HS-5 (cell line): ENCODE results near the gene SH3BP4.
"Not testable (repeated sequence)": the region's sequence is repeated elsewhere in the genome, so short reads cannot be mapped to it uniquely, and the experiment has no call there.

Experiments
- DNase-seq: peaks from one replicate; pipeline ENCODE4 v3.0.0-alpha.2; 2012; ENCODE audit warnings: low read depth

SH3BP4 gene

GRCh38 chr2:235057616-235058015 lies 105.8 kb downstream of the SH3BP4 start:
- DNase-seq: not testable (repeated sequence)

GRCh38 chr2:235059161-235059560 lies 107.3 kb downstream of the SH3BP4 start:
- DNase-seq: no peak

DNA sequence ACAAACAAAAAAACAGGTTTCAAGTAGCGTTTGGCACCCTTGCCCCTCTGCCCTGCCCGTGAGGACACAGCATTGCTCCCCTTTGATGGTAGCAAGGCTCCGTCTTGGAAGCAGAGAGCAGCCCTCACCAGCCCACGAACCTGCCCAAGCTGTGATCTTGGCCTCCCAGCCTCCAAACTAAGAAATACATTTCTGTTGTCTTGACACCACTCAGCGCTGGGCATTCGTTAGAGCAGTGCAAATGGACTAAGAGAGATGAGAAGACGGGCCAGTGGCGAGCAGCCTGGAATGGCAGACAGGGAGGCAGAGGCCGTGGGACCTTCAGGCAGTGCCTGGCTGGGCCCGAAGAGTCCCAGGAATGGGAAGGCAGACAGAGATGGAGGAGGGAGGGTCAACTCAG lies 109.8 kb downstream of the SH3BP4 start:
- no peak for DNase-seq

GRCh38 chr2:235063471-235063961 lies 111.7 kb downstream of the SH3BP4 start:
- no peak for DNase-seq

DNA sequence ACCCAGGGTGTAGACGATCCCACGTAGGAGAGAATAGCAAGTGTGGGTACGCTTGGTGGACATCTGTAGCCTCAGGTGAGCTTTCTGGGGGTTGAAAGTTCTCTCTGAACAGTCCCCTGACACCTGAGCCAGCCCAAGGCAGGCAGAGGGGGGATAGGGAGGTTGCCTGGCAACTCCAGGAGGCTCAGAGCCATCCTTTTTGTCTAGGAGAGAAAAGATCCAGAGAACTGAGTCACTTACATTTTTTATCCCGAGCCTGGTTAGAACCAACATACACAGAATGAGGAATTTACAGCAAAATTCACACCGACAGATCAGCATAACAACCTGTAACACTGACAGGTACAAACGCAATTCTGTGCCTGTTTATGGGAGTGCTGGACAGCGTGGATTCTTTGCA lies 113.2 kb downstream of the SH3BP4 start:
- no peak for DNase-seq

DNA sequence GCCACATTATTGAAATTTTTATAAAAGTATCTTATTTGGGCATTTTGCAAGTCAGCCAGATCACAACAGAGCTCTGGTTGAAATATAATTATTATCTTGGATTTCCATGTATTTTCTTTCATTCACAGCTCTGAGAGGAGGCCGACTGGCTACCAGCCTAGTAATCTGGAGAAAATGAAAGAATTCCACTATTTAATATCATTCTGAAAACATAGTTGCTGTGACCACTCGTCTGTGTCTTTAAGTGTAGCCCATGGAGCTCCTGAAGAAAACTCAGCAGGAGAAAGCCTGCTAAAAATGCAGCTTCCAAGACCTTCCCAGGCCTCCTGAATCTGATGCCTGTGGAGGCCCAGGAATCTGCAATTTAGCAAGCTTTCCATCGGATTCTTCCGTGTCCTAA lies 114.7 kb downstream of the SH3BP4 start:
- no peak for DNase-seq

GRCh38 chr2:235066895-235067294 lies 115.1 kb downstream of the SH3BP4 start:
- DNase-seq: no peak

DNA sequence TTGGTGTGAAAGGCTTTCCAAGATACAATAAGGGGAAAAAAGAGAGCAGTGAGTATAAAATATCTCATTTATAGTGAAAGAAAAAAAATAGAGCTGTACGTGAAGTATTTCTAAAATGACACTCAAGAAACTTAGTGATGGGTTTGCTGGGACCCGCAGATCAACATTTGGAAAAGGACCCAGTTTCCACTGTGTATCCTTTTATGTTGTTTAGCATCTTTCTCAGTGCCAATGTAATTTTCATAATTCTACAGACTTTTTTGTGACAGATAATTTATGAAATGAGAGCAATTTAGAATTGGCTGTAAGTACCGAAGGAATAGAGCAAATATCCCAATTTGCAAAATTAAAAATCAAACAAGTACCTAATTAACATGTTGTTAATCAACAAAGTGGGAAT lies 116.9 kb downstream of the SH3BP4 start:
- DNase-seq: no peak

- DNase-seq: no peak
Measured at GRCh38 chr2:235070063-235070706, 118.4 kb downstream of the SH3BP4 start.

- no peak for DNase-seq
Measured at GRCh38 chr2:235073868-235074413, 122.1 kb downstream of the SH3BP4 start.

DNA sequence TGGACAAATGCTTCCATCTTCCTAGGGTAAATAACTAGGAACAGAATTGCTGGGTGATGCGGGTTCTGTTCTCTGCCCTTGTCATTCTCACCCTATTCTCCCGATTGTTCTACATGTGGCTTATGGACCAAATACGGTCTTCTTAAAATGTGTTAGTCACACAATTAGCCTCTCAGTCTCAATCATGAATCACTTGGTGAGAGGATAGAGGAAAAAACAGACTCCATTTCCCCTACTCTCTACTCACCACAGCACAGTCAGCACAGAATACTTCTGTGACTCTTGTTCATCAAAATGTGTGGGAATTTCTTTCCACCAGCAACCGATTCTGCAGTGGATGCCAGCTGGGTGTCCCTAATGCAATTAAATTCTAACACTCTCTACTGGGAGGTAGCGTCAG lies 125.2 kb downstream of the SH3BP4 start:
- no peak for DNase-seq

DNA sequence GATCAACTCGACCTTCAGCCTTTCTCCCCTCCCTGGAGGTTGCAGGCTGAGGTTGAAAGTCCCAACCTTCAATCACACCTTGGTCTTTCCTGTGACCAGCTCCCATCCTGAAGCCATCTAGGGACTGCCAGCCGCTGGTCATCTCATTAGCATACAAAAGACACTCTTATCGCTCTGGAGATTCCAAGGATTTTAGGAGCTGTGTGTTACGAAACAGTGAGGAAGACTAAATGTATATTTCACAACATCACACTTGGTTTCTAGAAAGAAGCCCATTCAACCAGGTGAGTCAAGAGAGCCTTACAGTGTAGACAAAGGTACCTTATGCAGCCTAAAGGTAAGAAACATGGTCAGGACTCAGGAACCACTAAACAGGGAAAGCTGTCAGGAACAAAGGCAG lies 126.4 kb downstream of the SH3BP4 start:
- DNase-seq: no peak

- DNase-seq: no peak
Measured at GRCh38 chr2:235078914-235079472, 127.2 kb downstream of the SH3BP4 start.

DNA sequence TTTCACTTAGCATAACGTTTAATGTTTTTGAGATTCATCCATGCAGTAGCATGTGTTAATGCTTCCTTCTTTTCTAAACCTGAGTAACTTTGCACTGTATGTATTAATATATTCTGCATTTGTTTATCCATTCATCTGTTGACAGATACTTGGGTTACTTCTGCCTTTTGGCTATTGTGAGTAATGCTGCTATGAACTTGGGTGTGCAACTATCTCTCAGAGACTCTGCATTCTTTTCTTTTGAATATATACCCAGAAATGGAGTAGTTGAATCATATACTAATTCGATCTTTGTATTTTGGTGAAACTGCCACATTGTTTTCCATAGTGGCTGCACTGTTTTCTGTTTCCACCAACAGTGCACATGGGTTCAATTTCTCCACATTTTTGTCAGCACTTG lies 128.3 kb downstream of the SH3BP4 start:
- DNase-seq: no peak

GRCh38 chr2:235082578-235083338 lies 130.9 kb downstream of the SH3BP4 start:
- DNase-seq: no peak

DNA sequence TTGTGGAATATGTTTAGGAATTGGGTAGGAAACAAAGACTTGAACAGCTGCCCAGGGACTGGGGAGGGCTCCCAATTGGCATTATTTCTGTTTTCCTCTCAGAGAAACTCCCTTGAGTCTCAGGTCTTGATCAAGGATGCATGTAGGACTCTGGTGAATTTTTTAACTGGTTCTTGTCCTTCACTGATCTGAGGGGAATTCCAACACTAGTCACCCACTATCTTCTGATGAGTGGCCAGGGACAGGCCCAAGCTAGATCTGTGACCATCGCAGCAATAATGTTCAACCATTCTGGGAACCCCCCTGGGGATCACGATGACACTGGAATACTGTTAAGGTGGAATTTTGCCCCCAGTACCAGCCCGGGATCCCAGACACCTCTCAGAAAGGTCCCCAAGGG lies 132.0 kb downstream of the SH3BP4 start:
- no peak for DNase-seq

GRCh38 chr2:235084424-235084823 lies 132.6 kb downstream of the SH3BP4 start:
- no peak for DNase-seq

- DNase-seq: no peak
Measured at GRCh38 chr2:235085476-235085875, 133.7 kb downstream of the SH3BP4 start.

GRCh38 chr2:235086481-235087184 lies 134.8 kb downstream of the SH3BP4 start:
- DNase-seq: no peak

DNA sequence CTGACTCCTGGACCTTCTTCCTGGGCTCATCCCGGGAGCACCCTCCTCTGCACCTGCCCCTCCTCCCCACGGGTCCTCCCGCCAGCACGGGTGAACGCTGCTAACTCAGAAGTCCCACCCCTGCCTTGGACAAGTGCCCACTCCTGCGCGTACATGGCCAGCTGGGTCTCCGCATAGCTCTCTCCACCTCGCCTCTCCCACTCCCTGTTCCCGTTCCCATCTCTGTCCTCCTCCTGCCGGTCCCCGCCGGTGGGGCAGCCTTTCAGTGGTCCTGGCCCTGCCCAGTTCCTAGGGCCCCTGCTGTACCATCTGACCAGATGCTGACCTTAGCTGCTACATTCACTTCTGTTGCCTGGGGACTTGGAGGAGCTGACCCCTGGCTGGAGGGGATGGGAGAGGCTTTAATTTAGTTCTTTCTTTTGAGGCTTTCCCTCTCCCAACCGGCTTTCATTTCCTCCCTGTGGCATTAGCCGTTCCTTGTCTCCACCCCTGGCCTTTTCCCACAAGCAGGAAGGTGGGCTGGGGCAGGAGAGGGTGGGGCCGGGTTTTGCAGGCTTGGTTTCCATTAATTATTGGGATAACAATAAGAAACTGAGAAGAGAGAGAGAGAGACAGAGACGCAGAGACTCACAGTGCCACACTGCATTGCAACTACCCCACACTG lies 136.1 kb downstream of the SH3BP4 start:
- no peak for DNase-seq

DNA sequence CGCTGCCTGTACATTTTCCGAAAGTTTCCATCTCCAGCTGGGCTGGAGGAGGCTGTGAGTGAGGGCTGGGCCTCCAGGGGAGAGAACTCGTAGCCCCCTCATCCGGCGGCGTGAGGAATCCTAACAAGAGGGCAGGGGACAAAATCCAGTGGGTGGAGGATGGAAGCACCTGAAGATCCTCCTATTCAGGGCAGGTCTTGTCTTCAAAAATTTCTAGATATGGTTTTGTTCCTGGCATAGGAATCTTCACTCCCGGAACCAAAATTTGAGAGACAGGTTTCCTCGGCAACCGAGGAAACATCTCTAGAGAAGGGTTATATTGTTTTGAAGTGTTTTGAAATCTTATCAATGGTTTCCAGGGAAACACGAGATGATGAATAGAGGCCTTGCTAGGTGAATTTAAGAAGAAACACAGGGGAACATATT lies 136.7 kb downstream of the SH3BP4 start:
- no peak for DNase-seq

DNA sequence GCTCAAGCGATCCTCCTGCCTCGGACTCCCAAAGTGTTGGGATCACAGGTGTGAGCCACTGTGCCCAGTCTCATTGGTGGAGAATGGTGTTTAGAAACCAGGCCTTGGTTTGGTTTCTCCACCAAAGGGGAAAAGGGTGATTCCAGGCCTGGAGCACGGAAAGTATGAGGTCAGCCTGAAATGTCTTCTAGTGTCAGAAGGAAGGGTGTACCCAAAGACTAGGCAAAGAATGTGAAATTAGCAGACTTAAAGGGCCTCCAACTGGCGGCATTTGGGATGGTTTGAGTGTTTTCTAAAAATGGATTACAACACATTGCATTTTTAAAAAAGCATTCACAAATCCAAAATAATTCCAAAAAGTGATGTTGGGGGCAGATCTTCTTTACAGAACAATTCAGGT lies 139.6 kb downstream of the SH3BP4 start:
- DNase-seq: no peak
